GM11168 (cell line): ENCODE results near the gene ADAM33.

Experiments used
- in situ Hi-C: fragments of 300-500 bp; cut with MboI; formaldehyde crosslinking; loops from one replicate; pipeline ENCODE4 v1.12.0; 2022; ENCODE audit warnings: low sequenced_read_pairs; ENCODE audit not compliant: unreplicated experiment

ADAM33 gene

GRCh38 chr20:3710703-3711483 is 29.1 kb upstream of the ADAM33 start:
- in situ Hi-C loops: loop anchor here (10.0 kb wide), 1 partner anchor 1014 kb away; the partner anchor contains the start of gene PRND

GRCh38 chr20:3710011-3710466 is 28.2 kb upstream of the ADAM33 start:
- in situ Hi-C loops: loop anchor here (10.0 kb wide), 1 partner anchor 1015 kb away; the partner anchor contains the start of gene PRND

- in situ Hi-C loops: no loop called here
These were observed 25.7 kb upstream of the ADAM33 start for GRCh38 chr20:3707508-3707899.

- in situ Hi-C loops: no loop called here
These were observed 25.1 kb upstream of the ADAM33 start for GRCh38 chr20:3706774-3707507.

GRCh38 chr20:3705970-3706739 is 24.3 kb upstream of the ADAM33 start:
- in situ Hi-C loops: no loop called here

GRCh38 chr20:3705491-3705969 is 23.7 kb upstream of the ADAM33 start:
- in situ Hi-C loops: no loop called here

GRCh38 chr20:3704087-3704486 is 22.3 kb upstream of the ADAM33 start:
- in situ Hi-C loops: no loop called here

GRCh38 chr20:3702611-3703391 is 21.0 kb upstream of the ADAM33 start:
- in situ Hi-C loops: no loop called here

GRCh38 chr20:3701061-3701998 is 19.5 kb upstream of the ADAM33 start:
- in situ Hi-C loops: no loop called here

GRCh38 chr20:3699037-3699436 is 17.2 kb upstream of the ADAM33 start:
- in situ Hi-C loops: no loop called here

GRCh38 chr20:3698591-3699001 is 16.8 kb upstream of the ADAM33 start:
- in situ Hi-C loops: no loop called here

GRCh38 chr20:3697588-3698305 is 15.9 kb upstream of the ADAM33 start:
- in situ Hi-C loops: no loop called here

GRCh38 chr20:3696745-3697587 is 15.2 kb upstream of the ADAM33 start:
- in situ Hi-C loops: no loop called here

GRCh38 chr20:3696200-3696599 is 14.4 kb upstream of the ADAM33 start:
- in situ Hi-C loops: no loop called here

- in situ Hi-C loops: no loop called here
These were observed 13.1 kb upstream of the ADAM33 start for GRCh38 chr20:3694864-3695263.

- in situ Hi-C loops: no loop called here
These were observed 11.6 kb upstream of the ADAM33 start for GRCh38 chr20:3693376-3693775.

- in situ Hi-C loops: no loop called here
These were observed 11.0 kb upstream of the ADAM33 start for GRCh38 chr20:3692706-3693294.
